Fibroblast of the conjunctiva (primary cell): ENCODE data around the gene PRR7.

Experiments
- DNase-seq: peaks from one replicate; pipeline ENCODE4 v3.0.0-alpha.2; 2010; ENCODE audit warnings: low read depth

PRR7 gene

GRCh38 chr5:177452688-177453638, 6.3 kb downstream of the PRR7 start:
- DNase-seq: no peak

- DNase-seq: no peak
Measured at GRCh38 chr5:177453852-177454396, 7.3 kb downstream of the PRR7 start.

- peak; percentile 71 for DNase-seq
Measured at GRCh38 chr5:177454397-177455035, 7.9 kb downstream of the PRR7 start.

DNA sequence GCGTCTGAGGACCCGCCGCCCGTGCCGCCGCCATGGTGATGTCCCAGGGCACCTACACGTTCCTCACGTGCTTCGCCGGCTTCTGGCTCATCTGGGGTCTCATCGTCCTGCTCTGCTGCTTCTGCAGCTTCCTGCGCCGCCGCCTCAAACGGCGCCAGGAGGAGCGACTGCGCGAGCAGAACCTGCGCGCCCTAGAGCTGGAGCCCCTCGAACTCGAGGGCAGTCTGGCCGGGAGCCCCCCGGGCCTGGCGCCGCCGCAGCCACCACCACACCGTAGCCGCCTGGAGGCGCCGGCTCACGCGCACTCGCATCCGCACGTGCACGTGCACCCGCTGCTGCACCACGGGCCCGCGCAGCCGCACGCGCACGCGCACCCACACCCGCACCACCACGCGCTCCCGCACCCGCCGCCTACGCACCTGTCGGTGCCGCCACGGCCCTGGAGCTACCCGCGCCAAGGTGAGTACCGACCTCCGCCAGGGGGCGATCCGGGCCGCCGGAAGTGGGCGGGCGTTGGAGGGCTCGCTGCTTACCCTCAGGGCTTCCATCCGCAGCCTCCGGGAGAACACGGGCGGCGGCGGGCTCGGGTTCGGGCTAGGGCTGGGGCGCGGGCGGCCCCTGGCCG, 8.5 kb downstream of the PRR7 start:
- no peak for DNase-seq

- peak; percentile 80 for DNase-seq
Measured at GRCh38 chr5:177455661-177456590, 9.3 kb downstream of the PRR7 start.

GRCh38 chr5:177456591-177456964, 10.0 kb downstream of the PRR7 start:
- DNase-seq: no peak

DNA sequence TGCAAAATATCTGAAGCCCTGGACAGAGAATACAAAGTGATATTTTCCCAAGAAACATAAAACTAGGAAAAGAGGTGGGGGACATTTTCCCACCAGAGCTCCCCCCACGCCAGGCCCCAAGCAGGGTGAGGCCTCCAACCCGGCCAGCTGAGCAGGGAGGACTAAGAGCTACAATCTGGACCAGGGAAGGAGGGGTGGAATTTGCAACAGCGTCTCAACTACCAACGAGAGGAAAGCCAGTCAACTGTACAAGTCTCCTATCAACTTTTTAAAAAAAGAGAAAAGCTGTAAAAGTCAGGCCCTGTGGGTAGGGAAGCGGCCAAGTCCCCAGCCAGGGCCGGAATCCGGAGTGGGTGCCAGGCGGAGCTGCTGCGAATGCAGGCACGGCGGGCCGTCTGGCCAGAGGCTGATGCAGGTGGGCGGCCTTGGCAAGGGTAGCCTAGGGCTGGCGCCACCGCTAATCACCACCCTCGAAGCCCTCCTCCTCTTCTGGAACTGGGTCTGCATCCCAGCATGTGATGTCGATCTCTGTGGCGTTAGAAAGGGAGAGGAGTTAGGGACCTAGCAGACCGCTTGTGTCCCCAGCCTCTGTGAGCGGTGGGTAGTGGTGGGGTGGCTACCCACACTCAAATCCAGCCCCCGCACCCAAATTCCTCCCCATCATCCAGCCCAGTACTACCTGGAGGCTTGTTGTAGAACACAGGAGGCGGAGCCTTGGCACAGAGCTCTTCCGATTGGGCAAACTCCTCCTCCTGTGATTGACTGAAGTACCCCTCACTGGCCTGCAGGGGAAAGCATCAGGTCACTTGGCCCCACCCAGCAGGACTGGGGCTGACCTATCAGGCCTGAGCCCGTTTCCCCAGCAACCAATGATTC, 10.6 kb downstream of the PRR7 start:
- peak; percentile 98 for DNase-seq

GRCh38 chr5:177457852-177458681, 11.5 kb downstream of the PRR7 start:
- no peak for DNase-seq

- no peak for DNase-seq
Measured at GRCh38 chr5:177458912-177459350, 12.3 kb downstream of the PRR7 start.

DNA sequence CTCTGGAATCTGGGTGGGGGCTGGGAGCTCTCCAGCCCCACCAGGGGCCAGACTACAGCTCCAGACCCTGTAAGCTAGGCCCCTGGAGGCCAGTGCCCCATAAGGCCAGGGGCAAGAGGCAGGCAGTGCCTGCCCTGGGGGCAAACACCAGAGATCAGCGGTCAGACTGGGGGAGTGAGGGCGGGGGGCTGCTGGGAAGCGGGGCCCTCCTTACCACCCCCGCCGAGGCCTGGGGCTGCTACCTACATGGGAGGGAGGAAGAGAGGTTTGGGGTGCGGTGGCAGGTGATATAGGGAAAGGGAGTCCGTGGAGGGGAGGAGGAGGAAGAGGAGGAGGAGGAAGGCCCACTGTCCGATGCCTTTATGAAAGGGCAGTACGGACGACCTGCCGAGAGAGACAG, 12.7 kb downstream of the PRR7 start:
- no peak for DNase-seq

GRCh38 chr5:177459819-177460628, 13.4 kb downstream of the PRR7 start:
- no peak for DNase-seq

- no peak for DNase-seq
Measured at GRCh38 chr5:177462021-177462670, 15.5 kb downstream of the PRR7 start.

- DNase-seq: no peak
Measured at GRCh38 chr5:177465044-177465443, 18.4 kb downstream of the PRR7 start.

DNA sequence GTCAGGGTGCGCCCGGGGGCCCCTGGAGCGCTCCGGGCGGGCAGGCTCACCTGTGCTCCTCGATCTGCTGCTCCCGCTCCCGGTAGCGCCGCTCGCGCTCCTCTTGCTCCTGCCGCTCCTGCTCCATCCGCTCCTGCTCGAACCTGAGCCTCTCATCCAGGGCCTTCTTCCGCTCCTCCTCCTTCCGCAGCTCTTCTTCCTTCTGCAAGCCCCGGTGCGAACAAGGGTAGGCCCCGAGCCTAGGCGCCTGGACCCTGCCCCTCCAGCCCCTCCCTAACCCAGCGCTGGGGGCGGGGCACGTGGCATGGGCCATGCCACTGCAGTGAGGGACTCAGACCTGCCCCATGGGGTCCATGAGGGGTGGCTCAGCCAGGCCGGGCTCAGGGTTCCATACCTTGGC, 20.2 kb downstream of the PRR7 start:
- DNase-seq: no peak

DNA sequence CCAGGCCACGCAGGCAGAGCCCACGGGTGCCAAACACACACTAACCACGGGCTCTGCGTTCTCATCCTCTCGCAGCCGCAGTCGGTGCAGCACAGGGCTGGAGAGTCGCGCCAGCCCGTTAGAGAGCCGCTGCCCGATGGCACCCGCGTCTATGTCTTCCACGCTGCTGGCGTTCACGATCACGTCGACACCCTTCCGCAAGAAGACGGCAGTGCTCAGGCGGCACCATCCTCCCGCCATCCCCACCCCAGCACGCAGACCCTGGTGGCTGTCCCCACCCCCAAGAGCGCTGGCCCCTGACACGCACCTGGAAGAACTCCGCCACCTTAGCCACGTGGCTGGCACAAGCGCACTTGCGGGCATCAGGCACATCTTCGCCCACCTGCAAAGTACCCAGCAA, 20.8 kb downstream of the PRR7 start:
- DNase-seq: no peak

GRCh38 chr5:177468329-177468684, 21.7 kb downstream of the PRR7 start:
- no peak for DNase-seq

- DNase-seq: no peak
Measured at GRCh38 chr5:177468685-177469628, 22.3 kb downstream of the PRR7 start.
